GM12891 (cell line): ENCODE results near the gene PGPEP1.
"Not testable (repeated sequence)": the region's sequence is repeated elsewhere in the genome, so short reads cannot be mapped to it uniquely, and the experiment has no call there.

Source experiments
- POLR2A ChIP-seq: IDR thresholded peaks from 2 replicates; pipeline ENCODE4 v1.6.1; 2011; ENCODE audit warnings: low read depth, low read length, control low read depth
- POLR2AphosphoS5 ChIP-seq: IDR thresholded peaks from 2 replicates; pipeline ENCODE4 v1.6.1; 2011; ENCODE audit warnings: low read depth, low read length, control low read depth
- SPI1 ChIP-seq: IDR thresholded peaks from 2 replicates; pipeline ENCODE4 v1.6.1; 2011; ENCODE audit warnings: low read depth, low read length, control low read depth
- TAF1 ChIP-seq: IDR thresholded peaks from 2 replicates; pipeline ENCODE4 v1.6.1; 2011; ENCODE audit warnings: low read depth, low read length, control low read depth

GRCh38 chr19:18402455-18403248, 62.3 kb downstream of the PGPEP1 start:
- TF ChIP-seq POLR2AphosphoS5, POLR2A, TAF1: not testable (repeated sequence)
- peak; percentile 34; the same call in 1 of the 2 replicates for TF ChIP-seq SPI1
